ENCODE data around the gene PSMB7.

PSMB7 gene

GRCh38 chr9:124355941-124356744 is 59.1 kb downstream of the PSMB7 start:
- no peak for DNase-seq

DNA sequence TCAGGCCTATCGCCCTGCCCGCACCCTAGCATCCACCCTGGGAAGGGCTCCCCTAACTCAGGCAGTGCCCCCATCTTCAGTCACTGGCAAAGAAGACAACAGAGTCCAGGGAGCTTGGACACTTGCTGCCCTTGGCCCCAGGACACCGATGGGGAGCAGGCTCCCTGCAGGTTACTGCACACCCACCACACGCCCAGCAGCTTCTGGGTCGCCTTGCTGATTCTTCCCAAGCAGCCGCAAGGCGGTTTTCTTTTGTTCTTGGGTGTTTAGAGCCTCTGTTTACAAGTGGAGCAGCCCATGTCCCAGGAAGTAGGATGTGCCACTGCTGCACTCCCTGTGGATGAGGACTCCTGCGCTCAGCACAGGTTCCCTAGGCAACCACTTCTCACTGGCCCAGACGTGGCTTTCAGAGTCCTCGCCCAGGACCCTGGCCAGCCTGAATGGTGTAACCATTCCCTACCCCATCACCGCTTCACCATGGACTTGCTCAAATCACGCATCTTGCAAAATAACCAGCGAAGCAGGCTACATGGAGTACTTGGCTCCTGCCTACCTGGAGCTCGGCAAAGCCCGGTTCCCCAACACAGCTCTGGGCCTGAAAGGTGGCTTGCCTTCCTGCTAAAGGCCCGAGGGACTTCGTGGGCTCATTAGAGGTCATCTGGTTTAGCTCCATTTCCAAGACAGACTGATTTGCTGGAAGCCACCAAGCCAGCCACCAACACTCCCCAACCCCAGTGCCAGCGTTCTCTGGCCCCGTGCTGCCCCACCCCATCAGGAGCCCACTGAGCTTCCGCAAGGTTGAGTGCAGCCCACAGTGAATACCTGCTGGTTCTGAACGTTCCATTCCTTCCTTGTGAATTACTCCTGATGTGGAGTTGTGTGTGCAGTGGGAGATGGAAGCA is 60.0 kb downstream of the PSMB7 start:
- DNase-seq: no peak

DNA sequence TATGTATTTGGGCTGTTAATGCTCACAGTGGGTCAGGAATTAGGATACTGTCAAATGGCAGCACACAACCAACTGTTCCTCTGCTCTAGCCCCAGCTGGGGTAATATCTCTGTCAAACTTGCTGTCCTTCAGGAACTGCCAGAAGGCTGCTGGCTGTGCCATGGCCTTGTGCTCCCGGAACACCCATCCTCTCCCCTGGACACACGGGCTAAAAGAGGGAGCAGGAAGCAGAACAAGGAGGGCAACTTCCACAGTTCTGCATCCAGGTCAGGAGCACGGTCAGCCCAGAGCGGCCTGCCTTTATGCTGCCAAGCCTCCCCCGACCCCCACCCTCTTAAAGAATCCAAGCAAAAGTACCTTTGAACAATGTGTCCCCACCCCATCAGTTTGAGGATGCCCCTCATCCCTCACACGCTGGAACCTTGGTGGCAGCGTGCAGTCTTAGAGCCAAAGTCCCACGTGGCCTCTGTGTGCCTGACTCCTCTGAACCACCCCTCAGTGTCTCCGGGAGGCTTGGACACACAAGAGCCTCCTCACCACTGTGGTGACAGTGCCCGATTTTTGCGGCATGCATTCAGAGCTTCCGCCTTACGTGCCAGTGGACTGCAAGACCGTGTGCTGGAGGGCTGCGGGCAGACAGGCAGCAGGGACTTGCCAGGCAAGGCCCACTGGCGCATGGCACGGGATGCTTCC is 60.8 kb downstream of the PSMB7 start:
- DNase-seq: no peak

GRCh38 chr9:124353811-124354274 is 61.4 kb downstream of the PSMB7 start:
- no peak for DNase-seq

DNA sequence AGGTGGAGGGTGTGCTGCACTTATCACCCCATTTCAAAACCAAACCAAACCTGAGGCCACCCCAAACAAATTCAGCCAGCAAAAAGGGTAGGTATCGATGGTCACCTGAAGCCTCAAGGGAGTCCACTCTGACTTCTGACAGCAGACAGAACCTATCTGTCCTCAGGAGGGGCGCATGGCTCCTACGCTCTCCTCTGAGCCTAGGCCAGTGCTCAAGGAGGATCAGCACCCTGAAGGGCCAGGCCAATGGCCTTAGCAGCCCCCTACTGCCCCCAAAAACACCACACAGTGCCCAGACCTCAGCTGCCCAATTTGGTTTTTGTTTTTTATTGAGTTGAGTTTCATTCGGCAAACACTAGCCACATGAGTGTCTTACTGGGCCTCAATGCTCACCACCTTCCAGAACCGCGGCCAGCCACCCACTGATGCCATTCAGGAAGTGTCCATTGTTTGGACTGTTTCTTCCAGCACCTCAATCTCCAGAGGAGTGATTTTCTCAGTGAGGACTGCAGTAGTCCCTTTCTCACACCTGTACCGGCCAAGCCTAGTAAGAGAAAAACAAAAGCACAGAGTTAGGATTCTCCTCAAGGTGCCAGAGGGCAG is 62.0 kb downstream of the PSMB7 start:
- DNase-seq: no peak

DNA sequence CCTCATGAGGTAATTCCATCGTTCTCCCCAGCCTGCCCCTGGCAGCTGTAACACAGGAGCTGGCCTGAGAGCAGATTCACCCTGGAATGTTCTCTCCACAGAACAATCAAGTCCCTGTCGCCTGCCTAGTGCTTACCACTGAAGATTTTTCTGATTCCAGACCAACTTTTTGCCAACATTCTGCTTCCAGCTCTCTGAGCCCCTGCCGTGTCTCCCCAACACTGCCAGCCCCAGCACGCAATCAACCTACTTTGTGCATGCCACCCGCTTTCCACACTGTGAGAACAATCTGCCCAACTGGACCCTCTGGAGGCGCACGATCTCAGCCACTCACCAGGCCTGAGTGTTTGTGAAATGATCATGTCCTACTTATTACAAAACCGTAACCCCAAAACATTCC is 62.6 kb downstream of the PSMB7 start:
- no peak for DNase-seq

DNA sequence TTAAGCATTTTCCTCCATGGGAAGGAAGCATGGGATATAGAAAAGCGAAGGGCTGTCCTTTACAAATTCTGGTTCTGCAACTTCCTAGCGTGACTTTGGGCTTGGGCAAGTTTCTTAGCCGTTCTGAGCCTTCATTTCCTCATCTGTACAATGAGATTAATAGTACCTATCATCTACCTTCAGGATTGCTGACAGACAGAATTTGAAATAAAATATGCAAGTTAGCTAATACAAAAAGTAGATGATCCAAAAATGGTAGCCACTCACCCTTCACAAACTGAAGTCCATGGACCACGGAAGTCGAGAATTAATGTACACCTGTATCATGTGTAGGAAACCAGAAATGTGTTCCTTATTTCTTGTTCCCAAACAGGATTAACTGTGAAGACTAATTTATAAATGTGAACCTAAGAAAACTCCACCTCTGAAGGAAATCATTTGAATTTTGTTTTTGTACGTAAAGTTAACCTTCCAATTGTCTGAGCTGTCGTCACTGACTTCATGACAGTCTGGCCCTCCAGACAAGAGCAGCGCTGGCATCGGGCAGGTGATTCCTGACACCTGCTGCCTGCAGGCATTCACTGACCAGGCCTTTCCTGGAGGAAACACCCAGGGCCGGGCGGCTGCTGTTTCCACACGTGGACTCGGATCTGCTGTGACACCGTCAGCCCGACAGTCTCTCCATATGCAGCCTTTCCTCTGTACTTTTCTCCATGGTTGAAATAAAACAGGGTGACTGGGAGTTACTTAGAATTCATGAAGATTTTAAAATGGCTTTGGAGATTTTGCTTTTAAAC is 63.4 kb downstream of the PSMB7 start:
- DNase-seq: no peak

- DNase-seq: no peak
These were observed 64.6 kb downstream of the PSMB7 start for GRCh38 chr9:124350494-124351263.

- no peak for DNase-seq
These were observed 65.4 kb downstream of the PSMB7 start for GRCh38 chr9:124349675-124350493.

- DNase-seq: no peak
These were observed 66.0 kb downstream of the PSMB7 start for GRCh38 chr9:124349267-124349666.

- no peak for DNase-seq
These were observed 66.4 kb downstream of the PSMB7 start for GRCh38 chr9:124348831-124349230.

- DNase-seq: no peak
These were observed 66.9 kb downstream of the PSMB7 start for GRCh38 chr9:124348363-124348762.

GRCh38 chr9:124347968-124348358 is 67.3 kb downstream of the PSMB7 start:
- DNase-seq: no peak

- DNase-seq: no peak
These were observed 67.9 kb downstream of the PSMB7 start for GRCh38 chr9:124347206-124347967.

DNA sequence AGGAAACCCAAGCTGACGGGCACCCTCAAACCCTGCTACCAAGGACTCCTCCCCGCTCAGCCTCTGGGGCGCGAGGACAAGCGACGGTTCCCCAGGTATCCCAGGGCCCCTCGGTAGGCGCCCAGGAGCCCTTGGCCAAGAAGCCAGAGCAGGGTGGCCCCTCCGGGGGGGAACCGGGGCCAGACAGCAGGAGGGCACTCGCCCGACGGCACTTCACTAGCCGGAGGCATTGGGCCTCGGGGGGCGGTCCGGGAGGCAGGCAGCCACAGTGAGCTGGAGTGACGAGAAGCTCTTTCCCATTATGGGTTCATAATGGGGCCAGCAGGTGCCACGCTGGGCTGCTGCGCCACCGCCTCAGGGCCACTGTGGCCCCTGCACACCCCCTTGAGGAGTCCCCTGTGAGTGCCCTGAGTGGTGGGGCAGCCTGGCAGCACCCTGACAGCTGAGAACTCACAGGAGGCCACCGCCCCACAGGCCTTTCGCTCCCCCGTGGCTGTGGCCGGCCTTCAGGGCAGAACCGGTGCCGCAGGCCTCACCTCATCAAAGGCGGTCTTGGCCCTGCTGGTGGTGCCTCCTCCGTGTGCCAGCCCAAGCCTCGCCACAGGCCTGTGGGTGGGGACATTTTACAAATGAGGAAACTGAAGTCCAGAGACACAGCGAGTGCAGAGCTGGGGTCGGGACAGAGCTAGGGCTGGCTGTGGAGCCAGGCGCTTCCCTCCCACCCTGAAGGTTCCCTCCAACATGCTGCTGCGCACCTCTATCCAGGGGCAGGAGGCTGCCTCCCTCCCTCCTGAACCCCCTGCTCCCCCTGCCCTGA is 68.7 kb downstream of the PSMB7 start:
- DNase-seq: no peak

DNA sequence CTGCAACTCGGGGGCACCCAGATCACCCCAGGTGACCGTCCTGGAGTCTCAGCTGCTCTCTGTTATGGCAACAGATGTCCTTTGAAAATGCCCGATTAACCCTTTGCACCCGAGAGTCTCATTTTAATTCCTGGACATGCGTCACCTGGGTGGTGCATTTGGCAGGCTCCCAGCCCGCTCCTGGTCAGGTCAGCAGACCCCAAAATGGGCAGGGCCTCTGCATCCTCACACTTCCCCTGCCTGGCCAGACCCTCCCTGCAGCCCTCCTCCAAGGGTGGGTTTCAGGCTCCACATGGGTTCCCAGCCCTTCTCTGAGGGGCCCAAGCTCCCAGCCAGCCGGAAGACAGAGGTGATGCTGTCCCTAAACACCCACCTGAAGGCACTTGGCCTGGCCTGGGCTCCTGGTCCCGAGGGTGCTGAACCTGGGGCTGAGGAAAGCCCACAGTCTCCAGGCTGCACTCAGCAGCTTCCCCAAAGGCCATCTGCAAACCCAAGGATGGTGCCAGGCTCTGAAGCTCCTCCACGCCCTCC is 69.4 kb downstream of the PSMB7 start:
- DNase-seq: no peak

GRCh38 chr9:124345063-124345462 is 70.2 kb downstream of the PSMB7 start:
- DNase-seq: no peak

Measured in activated CD4-positive, CD25-positive, alpha-beta regulatory T cell (primary cell).